ENCODE data around the gene STMN1. TPM values are rescaled to one million over a fixed set of nuclear protein-coding genes. Genes with fewer than 3 reads are reported as not detected.

STMN1 gene
- total RNA-seq, 2 experiments from 2014 or later, result 548 to 626 TPM

DNA sequence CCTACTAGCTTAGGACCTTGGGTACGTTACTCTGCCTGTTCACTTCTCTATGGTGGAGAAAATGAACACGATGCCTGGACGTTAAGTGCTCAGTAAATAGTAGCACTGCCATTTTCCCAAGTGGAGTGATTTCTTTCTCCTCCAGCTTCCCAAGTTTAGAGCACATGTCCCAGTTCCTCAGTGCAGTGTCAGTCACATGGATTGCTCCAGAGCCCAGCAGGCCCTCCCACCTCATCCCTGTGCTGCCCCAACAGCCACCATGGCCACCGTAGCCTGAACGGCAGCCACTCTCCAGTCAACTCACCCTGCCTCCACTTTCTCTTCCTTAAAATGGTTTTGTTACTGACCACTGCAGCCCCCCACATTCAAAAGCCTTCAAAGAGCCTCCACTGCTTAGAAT, 8.5 kb downstream of the STMN1 start:
- Mint-ChIP-seq H3K4me1 (peaks cover 48% of the 10 kb centered on the region), H3K4me3 (no peak overlapping the region), H3K9me3 (ENCODE audit: low read depth) (no peaks in the 10 kb centered on the region), H3K27ac (peak overlapping the region; percentile 22), H3K36me3 (peaks cover 40% of the 10 kb centered on the region), H3K27me3 (no peaks in the 10 kb centered on the region)
- ATAC-seq (no peak), DNase-seq (no peak)
- CTCF ChIA-PET, result interaction anchor here (1.2 to 12.4 kb wide), 5 partner anchors 11 to 100 kb away, joined by 4 to 309 read pairs (median 21); partner anchors contain the start of gene PAFAH2

DNA sequence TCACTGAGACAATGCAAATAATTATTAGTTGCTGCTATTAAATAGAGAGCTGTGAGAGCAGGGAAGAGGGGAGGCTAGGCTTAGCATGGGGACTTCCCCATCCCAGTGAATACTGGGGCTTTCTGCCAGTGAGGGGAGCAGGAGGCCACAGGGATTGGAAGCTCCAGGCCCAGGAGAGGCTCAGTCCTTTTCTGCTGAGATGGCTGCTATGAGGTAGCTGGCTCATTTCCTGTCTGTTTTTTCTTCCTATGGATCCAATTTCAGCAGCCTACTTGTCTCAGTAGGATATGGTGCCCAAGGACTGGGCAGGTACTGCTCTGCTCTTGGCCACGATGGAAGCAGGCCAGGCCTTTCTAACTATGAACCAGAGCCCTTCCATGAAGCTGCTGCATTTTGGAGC, 10.0 kb downstream of the STMN1 start:
- H3K36me3 Mint-ChIP-seq, result peaks cover 29% of the 10 kb centered on the region
- no peaks in the 10 kb centered on the region for H3K27me3 Mint-ChIP-seq
- peaks cover 35% of the 10 kb centered on the region for H3K4me1 Mint-ChIP-seq
- DNase-seq, result no peak
- H3K4me3 Mint-ChIP-seq, result no peak overlapping the region
- H3K9me3 Mint-ChIP-seq (ENCODE audit: low read depth), result no peaks in the 10 kb centered on the region
- CTCF ChIA-PET, result interaction anchor here (0.6 to 12.4 kb wide), 31 partner anchors 9 to 338 kb away, joined by 3 to 309 read pairs (median 6); partner anchors contain the start of genes CEP85, MTFR1L, PAFAH2 and STMN1
- peak overlapping the region; percentile 46 for H3K27ac Mint-ChIP-seq
- no peak for ATAC-seq

DNA sequence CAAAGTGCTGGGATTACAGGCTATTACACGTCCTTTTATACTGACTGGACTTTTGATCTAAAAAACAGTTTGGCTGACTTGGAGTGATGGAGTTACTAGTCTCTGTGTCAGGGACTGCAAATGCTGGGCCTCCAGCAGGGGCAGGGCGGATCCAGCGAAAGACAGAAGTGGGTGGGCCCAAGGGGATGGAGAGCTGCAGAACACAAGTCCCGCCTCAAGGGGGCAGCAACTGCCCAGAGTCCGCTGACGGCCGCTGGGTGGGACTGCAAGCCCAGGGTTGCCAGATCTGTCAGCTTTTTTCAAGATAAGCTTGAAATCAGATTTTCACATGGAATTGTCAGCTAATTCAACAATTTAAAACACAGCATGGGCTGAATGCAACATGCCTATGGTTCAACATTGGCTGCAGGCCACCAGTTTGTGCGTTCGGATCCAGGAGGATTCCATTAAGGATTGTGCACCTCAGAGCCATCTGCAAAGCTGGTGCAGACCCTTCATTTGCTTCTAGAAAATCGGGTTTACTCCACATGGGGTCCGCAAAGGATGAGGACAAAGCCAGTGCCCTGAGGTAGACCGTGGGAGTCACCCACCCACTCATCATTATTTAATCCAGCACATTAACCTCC, 10.7 kb downstream of the STMN1 start:
- H3K27me3 Mint-ChIP-seq, result no peaks in the 10 kb centered on the region
- peaks cover 27% of the 10 kb centered on the region for H3K4me1 Mint-ChIP-seq
- peak; percentile 98 for ATAC-seq
- DNase-seq, result peak; percentile 93
- no peaks in the 10 kb centered on the region for H3K9me3 Mint-ChIP-seq (ENCODE audit: low read depth)
- peaks cover 22% of the 10 kb centered on the region for H3K36me3 Mint-ChIP-seq
- CTCF ChIA-PET, result interaction anchor here (0.6 to 12.4 kb wide), 44 partner anchors 9 to 339 kb away, joined by 3 to 309 read pairs (median 5); partner anchors contain the start of genes CEP85, MTFR1L, PAFAH2 and PAQR7
- H3K27ac Mint-ChIP-seq, result peak overlapping the region; percentile 6
- no peak overlapping the region for H3K4me3 Mint-ChIP-seq

DNA sequence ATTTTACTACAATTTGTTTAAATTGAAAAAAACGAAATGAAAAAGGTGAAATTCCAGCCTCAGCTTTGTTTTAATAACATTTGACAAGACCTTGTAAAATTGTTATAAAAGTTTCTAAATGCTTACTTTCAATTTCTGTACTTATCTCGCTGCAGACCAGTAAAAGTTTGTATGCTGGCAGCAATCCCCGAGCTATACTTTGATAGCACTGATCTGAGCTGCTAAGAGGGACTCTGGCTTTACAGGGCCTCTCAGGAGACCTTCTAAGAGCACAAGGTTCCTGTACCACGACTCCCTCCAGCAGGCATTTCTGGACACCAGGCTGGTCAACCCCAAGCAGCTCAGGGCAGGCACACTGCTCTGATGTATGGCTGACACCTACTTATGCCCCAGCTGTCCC, 13.1 kb downstream of the STMN1 start:
- no peaks in the 10 kb centered on the region for H3K27me3 Mint-ChIP-seq
- H3K27ac Mint-ChIP-seq, result no peak overlapping the region
- no peaks in the 10 kb centered on the region for H3K9me3 Mint-ChIP-seq (ENCODE audit: low read depth)
- ATAC-seq (no peak), DNase-seq (no peak)
- peaks cover 5% of the 10 kb centered on the region for H3K36me3 Mint-ChIP-seq
- peaks cover 9% of the 10 kb centered on the region for H3K4me1 Mint-ChIP-seq
- no peak overlapping the region for H3K4me3 Mint-ChIP-seq
- CTCF ChIA-PET, result interaction anchor here (0.9 to 1.9 kb wide), 3 partner anchors 11 to 107 kb away, joined by 3 to 9 read pairs (median 5); partner anchors contain the start of gene PAFAH2

DNA sequence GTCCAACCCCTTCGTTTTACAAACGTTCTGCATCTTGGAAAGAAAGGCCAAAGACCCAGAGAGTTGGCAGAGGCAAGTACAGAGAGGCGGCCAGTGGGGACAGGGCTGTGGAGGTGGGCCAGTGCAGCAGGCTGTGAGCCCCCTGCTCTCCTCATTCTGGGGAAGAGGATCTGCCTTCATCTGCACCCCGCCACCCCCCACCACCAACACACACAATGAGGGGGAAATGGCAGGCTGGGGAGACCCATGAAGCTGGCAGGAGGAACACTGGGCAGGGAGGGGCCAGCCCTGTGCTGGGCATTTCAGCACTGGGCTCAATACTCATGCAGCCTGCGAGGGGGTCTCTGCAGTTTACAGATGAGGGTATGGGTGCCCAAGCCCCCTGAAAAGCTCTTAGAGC, 14.6 kb downstream of the STMN1 start:
- no peak overlapping the region for H3K27ac Mint-ChIP-seq
- H3K4me1 Mint-ChIP-seq, result peaks cover 9% of the 10 kb centered on the region
- H3K4me3 Mint-ChIP-seq, result no peak overlapping the region
- DNase-seq, result no peak
- CTCF ChIA-PET, result interaction anchor here (0.7 to 1.9 kb wide), 5 partner anchors 11 to 108 kb away, joined by 3 to 9 read pairs (median 3); partner anchors contain the start of gene PAFAH2
- no peaks in the 10 kb centered on the region for H3K9me3 Mint-ChIP-seq (ENCODE audit: low read depth)
- no peaks in the 10 kb centered on the region for H3K27me3 Mint-ChIP-seq
- ATAC-seq, result no peak
- peaks cover 5% of the 10 kb centered on the region for H3K36me3 Mint-ChIP-seq

DNA sequence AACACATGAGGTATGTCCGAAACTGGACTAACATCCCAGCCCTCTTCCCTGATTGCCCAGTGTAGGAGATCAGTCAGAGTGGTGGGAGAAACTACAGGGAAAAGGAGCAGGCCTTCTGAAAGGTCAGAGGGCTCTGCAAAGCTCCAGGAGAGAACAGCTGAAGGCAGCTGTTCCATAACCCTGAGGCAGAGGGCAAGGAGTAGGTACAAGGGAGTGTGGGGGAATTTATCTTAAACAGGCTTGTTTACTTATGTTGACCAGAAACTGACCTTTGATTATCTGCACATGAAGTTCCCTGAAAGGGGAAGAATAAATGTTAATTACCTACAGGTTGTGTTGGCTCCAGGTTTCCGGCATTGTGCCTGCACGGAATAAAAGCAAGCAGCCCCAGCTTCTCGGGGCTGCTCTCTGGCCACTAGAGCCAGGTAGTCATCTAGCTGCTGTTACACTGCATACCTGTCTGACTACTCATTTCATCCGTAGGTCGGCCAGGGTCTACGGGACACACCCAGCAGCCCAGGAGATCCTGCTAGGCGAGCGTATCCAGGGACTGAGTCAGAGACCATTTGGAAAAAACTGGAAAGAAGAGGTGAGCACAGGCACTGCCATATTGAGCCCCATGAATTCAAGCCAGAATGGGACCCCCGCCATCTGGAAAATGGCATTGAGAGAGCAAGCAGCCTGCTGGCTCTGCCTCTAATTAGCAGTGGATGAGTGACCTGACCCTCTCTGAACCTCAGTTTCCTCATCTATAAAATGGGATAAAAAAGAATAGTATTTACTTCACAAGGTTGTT, 15.8 kb downstream of the STMN1 start:
- peaks cover 5% of the 10 kb centered on the region for H3K36me3 Mint-ChIP-seq
- H3K9me3 Mint-ChIP-seq (ENCODE audit: low read depth), result no peaks in the 10 kb centered on the region
- no peaks in the 10 kb centered on the region for H3K27me3 Mint-ChIP-seq
- ATAC-seq (no peak), DNase-seq (no peak)
- peaks cover 3% of the 10 kb centered on the region for H3K4me1 Mint-ChIP-seq
- H3K4me3 Mint-ChIP-seq, result no peak overlapping the region
- H3K27ac Mint-ChIP-seq, result no peak overlapping the region
- CTCF ChIA-PET, result no interaction called here

DNA sequence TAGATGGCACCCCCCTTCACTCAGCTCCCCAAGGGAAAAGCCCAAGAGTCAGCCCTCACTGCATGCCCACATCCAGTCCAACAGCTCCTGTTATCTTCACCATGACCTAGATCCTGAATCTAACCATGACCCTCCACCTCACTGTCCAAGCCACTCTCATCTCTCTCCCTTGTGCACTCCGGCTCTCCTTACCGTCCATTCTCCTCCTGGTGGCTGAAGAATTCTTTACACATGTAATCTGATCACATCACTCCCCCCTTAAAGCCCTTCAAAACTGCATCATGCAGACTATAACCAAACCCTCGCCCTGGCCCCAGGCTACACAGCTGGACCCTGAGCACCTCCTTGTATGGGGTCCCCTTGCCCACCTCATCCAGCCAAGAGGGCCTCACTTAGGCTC, 16.7 kb downstream of the STMN1 start:
- Mint-ChIP-seq H3K4me1 (no peaks in the 10 kb centered on the region), H3K9me3 (ENCODE audit: low read depth) (no peaks in the 10 kb centered on the region), H3K36me3 (peaks cover 3% of the 10 kb centered on the region), H3K27me3 (no peaks in the 10 kb centered on the region), H3K4me3 (no peak overlapping the region), H3K27ac (no peak overlapping the region)
- CTCF ChIA-PET, result interaction anchor here (1.0 kb wide), 1 partner anchor 108 kb away, joined by 3 read pairs; the partner anchor contains the start of gene PAFAH2
- ATAC-seq (no peak), DNase-seq (no peak)

DNA sequence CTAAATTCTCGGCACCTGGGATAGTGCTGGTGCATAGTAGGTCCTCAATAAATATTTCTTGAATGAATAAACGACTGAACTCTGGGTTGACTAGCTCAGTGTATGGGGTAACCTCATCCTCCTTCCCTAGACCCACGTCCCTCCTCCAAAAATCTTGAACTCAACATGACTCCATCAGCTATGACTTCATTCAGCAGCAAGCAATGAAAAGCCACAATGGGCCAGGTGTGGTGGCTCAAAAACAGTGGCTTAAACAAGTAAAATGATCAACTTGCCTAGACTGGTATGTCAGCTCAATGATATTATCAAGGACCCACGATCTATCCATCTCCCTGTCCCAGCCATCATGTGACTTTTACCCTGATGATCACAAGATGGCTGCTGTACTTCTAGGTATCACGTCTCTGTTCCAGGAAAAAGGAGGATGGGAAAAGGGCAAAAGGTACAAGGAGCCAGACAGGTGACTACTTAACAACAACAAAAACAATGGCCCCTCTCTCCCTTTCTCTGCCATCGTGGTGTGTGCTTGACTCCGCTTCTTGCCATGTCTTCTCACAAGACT, 17.7 kb downstream of the STMN1 start:
- Mint-ChIP-seq H3K4me1 (no peaks in the 10 kb centered on the region), H3K4me3 (no peak overlapping the region), H3K9me3 (ENCODE audit: low read depth) (no peaks in the 10 kb centered on the region), H3K27me3 (no peaks in the 10 kb centered on the region), H3K27ac (no peak overlapping the region), H3K36me3 (peaks cover 3% of the 10 kb centered on the region)
- no peak for ATAC-seq
- CTCF ChIA-PET, result interaction anchor here (1.0 to 2.0 kb wide), 2 partner anchors 13 to 109 kb away, joined by 3 to 5 read pairs; partner anchors contain the start of genes PAFAH2 and PAQR7
- DNase-seq, result no peak

DNA sequence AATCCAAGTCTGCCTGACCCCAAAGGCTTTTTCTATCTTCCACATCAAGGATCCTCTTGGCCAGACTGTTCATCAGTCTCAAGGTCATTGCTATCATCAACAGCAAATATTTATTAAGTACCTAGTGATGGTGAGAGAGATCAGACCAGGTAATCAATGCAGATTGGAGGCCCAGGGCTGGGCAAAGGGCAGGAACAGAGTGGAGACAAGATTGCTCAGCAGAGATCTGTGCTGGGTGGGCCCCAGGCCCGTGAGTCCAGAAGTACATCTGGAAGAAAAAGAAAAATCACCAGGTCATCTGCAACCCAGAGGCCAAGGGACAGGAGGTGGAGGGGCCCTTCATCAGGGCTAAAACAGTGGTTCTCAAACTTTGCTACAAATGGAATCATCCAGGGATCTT, 20.6 kb downstream of the STMN1 start:
- Mint-ChIP-seq H3K4me3 (no peak overlapping the region), H3K27ac (no peak overlapping the region), H3K36me3 (peaks cover 3% of the 10 kb centered on the region), H3K27me3 (no peaks in the 10 kb centered on the region), H3K4me1 (no peaks in the 10 kb centered on the region), H3K9me3 (ENCODE audit: low read depth) (no peaks in the 10 kb centered on the region)
- CTCF ChIA-PET, result interaction anchor here (2.4 kb wide), 1 partner anchor 10 kb away, joined by 9 read pairs; no protein-coding TSS in a partner anchor
- no peak for ATAC-seq
- DNase-seq, result no peak

DNA sequence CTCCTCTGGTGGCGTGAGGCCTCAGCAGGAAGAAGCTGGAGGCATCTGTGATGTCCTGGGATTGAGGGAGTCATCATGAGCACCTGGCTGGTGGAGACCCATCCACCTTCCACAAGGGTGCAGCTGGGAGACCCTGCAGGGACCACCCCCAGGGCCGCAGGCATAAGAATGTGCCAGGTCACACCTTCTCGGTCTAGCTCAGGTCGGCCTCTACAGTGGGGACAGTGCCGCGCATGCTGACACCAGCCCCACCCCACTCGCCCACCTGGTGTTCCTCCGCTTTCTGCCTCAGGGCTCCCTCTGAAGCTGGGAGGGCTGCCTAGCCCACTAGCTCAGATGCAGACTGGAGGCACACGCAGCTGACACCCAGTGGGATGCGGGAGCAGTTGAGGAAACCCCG, 25.0 kb downstream of the STMN1 start:
- Mint-ChIP-seq H3K4me1 (peaks cover 2% of the 10 kb centered on the region), H3K27me3 (peaks cover 18% of the 10 kb centered on the region), H3K4me3 (no peak overlapping the region), H3K36me3 (no peaks in the 10 kb centered on the region), H3K9me3 (ENCODE audit: low read depth) (no peaks in the 10 kb centered on the region), H3K27ac (no peak overlapping the region)
- ATAC-seq, result no peak
- CTCF ChIA-PET, result interaction anchor here (1.5 kb wide), 1 partner anchor 14 kb away, joined by 6 read pairs; no protein-coding TSS in a partner anchor
- DNase-seq, result no peak

DNA sequence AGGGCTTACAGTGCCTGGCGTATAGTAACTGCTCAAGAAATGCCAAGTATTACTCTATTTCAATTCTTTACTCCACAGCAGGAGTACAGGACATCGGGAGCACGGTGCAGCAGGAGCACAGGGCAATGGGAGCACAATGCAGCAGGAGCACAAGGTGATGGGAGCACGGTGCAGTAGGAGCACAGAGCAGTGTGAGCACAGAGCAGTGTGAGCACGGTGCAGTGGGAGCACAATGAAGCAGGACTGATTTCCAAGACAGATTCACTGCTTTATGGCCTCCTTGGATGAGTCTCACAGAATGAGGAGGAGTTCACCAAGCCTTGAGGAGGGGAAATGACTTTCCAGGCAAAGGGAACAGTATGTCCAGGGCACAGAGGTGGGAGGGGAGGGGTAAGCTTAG, 25.7 kb downstream of the STMN1 start:
- ATAC-seq (no peak), DNase-seq (no peak)
- Mint-ChIP-seq H3K27me3 (peaks cover 22% of the 10 kb centered on the region), H3K9me3 (ENCODE audit: low read depth) (no peaks in the 10 kb centered on the region), H3K36me3 (no peaks in the 10 kb centered on the region), H3K27ac (no peak overlapping the region), H3K4me1 (peaks cover 5% of the 10 kb centered on the region), H3K4me3 (no peak overlapping the region)
- CTCF ChIA-PET, result interaction anchor here (0.5 to 1.1 kb wide), 2 partner anchors 15 to 1037 kb away, joined by 3 read pairs; no protein-coding TSS in a partner anchor

DNA sequence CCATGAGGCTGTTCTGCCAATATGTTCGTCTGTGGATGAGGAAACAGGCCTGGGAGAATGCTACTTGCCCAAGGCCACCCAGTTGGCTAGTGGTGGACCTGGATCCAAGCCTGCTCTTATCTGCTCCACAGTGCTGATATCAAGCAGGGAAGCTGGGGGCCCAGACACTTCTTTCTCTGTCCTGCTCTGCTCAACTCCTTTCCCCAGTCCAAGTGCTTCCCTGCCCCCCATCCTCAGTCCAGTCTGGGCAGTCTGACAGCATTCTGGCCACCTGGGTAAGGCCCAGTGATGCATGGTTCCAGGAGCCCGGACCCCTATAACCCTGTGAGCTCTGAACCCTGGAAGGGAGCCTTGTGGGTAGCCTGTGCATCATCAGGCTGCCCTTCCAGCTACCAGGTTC, 26.5 kb downstream of the STMN1 start:
- no peaks in the 10 kb centered on the region for H3K36me3 Mint-ChIP-seq
- CTCF ChIA-PET, result interaction anchor here (1.1 kb wide), 1 partner anchor 16 kb away, joined by 3 read pairs; no protein-coding TSS in a partner anchor
- no peak overlapping the region for H3K4me3 Mint-ChIP-seq
- H3K27me3 Mint-ChIP-seq, result peaks cover 22% of the 10 kb centered on the region
- no peaks in the 10 kb centered on the region for H3K9me3 Mint-ChIP-seq (ENCODE audit: low read depth)
- peaks cover 10% of the 10 kb centered on the region for H3K4me1 Mint-ChIP-seq
- DNase-seq, result no peak
- no peak for ATAC-seq
- no peak overlapping the region for H3K27ac Mint-ChIP-seq

DNA sequence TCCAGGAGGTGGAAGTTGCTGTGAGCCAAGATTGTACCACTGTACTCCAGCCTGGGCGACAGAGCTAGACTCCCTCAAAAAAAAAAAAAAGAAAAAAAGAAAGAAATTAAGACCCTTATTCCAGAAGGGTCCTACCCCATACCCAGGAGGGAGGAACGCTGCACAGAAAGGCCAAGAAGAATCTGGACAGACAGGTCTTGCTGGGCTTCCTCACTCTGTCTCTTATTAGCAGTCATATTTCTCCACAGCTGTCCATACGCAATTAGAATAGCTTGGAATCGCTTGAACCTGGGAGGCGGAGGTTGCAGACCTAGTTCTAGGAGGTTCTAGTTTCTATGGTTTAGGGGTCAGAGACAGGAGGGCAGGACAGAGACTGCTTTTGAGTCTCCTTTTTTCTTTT, 27.5 kb downstream of the STMN1 start:
- H3K27ac Mint-ChIP-seq, result no peak overlapping the region
- no peak for ATAC-seq
- DNase-seq, result no peak
- H3K9me3 Mint-ChIP-seq (ENCODE audit: low read depth), result no peaks in the 10 kb centered on the region
- CTCF ChIA-PET, result no interaction called here
- no peaks in the 10 kb centered on the region for H3K36me3 Mint-ChIP-seq
- no peak overlapping the region for H3K4me3 Mint-ChIP-seq
- H3K27me3 Mint-ChIP-seq, result peaks cover 22% of the 10 kb centered on the region
- peaks cover 10% of the 10 kb centered on the region for H3K4me1 Mint-ChIP-seq

Data from activated CD8-positive, alpha-beta memory T cell treated with anti-CD3 and anti-CD28 coated beads, Interleukin-2, amount 10 ng/mL, durations not matched to agents 7 days and 5 days (primary cell).